WTC11 (cell line): ENCODE results near the gene MPIG6B. TPM values are rescaled to one million over a fixed set of nuclear protein-coding genes. Genes with fewer than 3 reads are reported as not detected.

Source experiments
- ATAC-seq: fragments of 200-7000 bp; cut with Tn5 transposase; 2 replicates; pipeline ENCODE4 v1.10.0; 2021; ENCODE audit warnings: mild to moderate bottlenecking, moderate library complexity
- CTCF ChIA-PET: fragments of 300-600 bp; sonication (Branson Sonifier 250); formaldehyde crosslinking; loops from one replicate; lab custom pipeline; 2021; ENCODE audit warnings: antibody characterized with exemption; lab: Charles Lee
- POLR2A ChIA-PET: fragments of 350-600 bp; sonication (Branson Sonifier 250); formaldehyde crosslinking; loops from one replicate; lab custom pipeline; 2021; ENCODE audit warnings: antibody characterized with exemption; lab: Charles Lee
- DNase-seq: peaks from one replicate; pipeline ENCODE4 v3.0.0; 2021; ENCODE audit warnings: low spot score
- H3K27ac Mint-ChIP-seq: 2 replicates; pipeline ENCODE4 v1.8.0; 2021; ENCODE audit warnings: mixed read lengths
- H3K27me3 Mint-ChIP-seq: 2 replicates; pipeline ENCODE4 v1.8.0; 2021; ENCODE audit warnings: low read depth, mild to moderate bottlenecking, moderate library complexity, mixed read lengths
- H3K36me3 Mint-ChIP-seq: 2 replicates; pipeline ENCODE4 v1.8.0; 2021; ENCODE audit warnings: mixed read lengths
- H3K4me1 Mint-ChIP-seq: 2 replicates; pipeline ENCODE4 v1.8.0; 2022; ENCODE audit warnings: mixed read lengths
- H3K4me3 Mint-ChIP-seq: 2 replicates; pipeline ENCODE4 v1.8.0; 2021; ENCODE audit warnings: mild to moderate bottlenecking, moderate library complexity, mixed read lengths
- H3K9me3 Mint-ChIP-seq: 2 replicates; pipeline ENCODE4 v1.8.0; 2021; ENCODE audit warnings: mixed read lengths
- AFF4 ChIP-seq: sonication (generic); formaldehyde crosslinking; IDR thresholded peaks from 2 replicates; pipeline ENCODE4 v1.8.1; 2023; ENCODE audit warnings: mild to moderate bottlenecking, missing genetic modification reagents, borderline replicate concordance
- CREB1 ChIP-seq: sonication (generic); formaldehyde crosslinking; IDR thresholded peaks from 2 replicates; pipeline ENCODE4 v1.8.0; 2023; ENCODE audit warnings: mild to moderate bottlenecking, missing genetic modification reagents
- E2F1 ChIP-seq: sonication (generic); formaldehyde crosslinking; IDR thresholded peaks from 2 replicates; pipeline ENCODE4 v1.8.0; 2022; ENCODE audit warnings: mild to moderate bottlenecking, missing genetic modification reagents
- EMX1 ChIP-seq: fragments of 250-450 bp; sonication (Bioruptor Pico); IDR thresholded peaks from 2 replicates; pipeline ENCODE4 v1.8.0; 2021; ENCODE audit warnings: mild to moderate bottlenecking
- ERG ChIP-seq: fragments of 250-450 bp; sonication (Bioruptor Pico); IDR thresholded peaks from 2 replicates; pipeline ENCODE4 v1.8.0; 2021; ENCODE audit warnings: mild to moderate bottlenecking
- ESRRA ChIP-seq: sonication (generic); formaldehyde crosslinking; IDR thresholded peaks from 2 replicates; pipeline ENCODE4 v1.8.1; 2022; ENCODE audit warnings: mild to moderate bottlenecking, missing genetic modification reagents, borderline replicate concordance
- GABPB1 ChIP-seq: sonication (generic); formaldehyde crosslinking; IDR thresholded peaks from 2 replicates; pipeline ENCODE4 v1.8.1; 2023; ENCODE audit warnings: mild to moderate bottlenecking, missing genetic modification reagents
- HMGXB4 ChIP-seq: sonication (generic); formaldehyde crosslinking; IDR thresholded peaks from 2 replicates; pipeline ENCODE4 v1.8.1; 2023; ENCODE audit warnings: mild to moderate bottlenecking, moderate library complexity, missing genetic modification reagents
- JAZF1 ChIP-seq: fragments of 250-450 bp; sonication (Bioruptor Pico); IDR thresholded peaks from 2 replicates; pipeline ENCODE4 v1.9.0; 2021; ENCODE audit warnings: moderate library complexity, mild to moderate bottlenecking, inconsistent platforms
- MYBL2 ChIP-seq: sonication (generic); formaldehyde crosslinking; IDR thresholded peaks from 2 replicates; pipeline ENCODE4 v1.8.1; 2023; ENCODE audit warnings: mild to moderate bottlenecking, moderate library complexity, missing genetic modification reagents
- NFE2L1 ChIP-seq: sonication (generic); formaldehyde crosslinking; IDR thresholded peaks from 2 replicates; pipeline ENCODE4 v1.8.1; 2023; ENCODE audit warnings: missing genetic modification reagents
- PREB ChIP-seq: sonication (generic); formaldehyde crosslinking; IDR thresholded peaks from 2 replicates; pipeline ENCODE4 v1.8.1; 2022; ENCODE audit warnings: mild to moderate bottlenecking, missing genetic modification reagents, moderate library complexity, borderline replicate concordance
- RELA ChIP-seq: sonication (generic); formaldehyde crosslinking; IDR thresholded peaks from 2 replicates; pipeline ENCODE4 v1.8.1; 2022; ENCODE audit warnings: missing genetic modification reagents, mild to moderate bottlenecking, borderline replicate concordance
- SMAD4 ChIP-seq: sonication (generic); formaldehyde crosslinking; IDR thresholded peaks from 2 replicates; pipeline ENCODE4 v1.8.0; 2022; ENCODE audit warnings: mild to moderate bottlenecking, missing genetic modification reagents
- STAT6 ChIP-seq: sonication (generic); formaldehyde crosslinking; conservative IDR thresholded peaks from 2 replicates; pipeline ENCODE4 v1.8.1; 2023; ENCODE audit warnings: mild to moderate bottlenecking, low read depth, missing genetic modification reagents, moderate library complexity
- USF1 ChIP-seq: sonication (generic); formaldehyde crosslinking; IDR thresholded peaks from 2 replicates; pipeline ENCODE4 v1.8.0; 2022; ENCODE audit warnings: mild to moderate bottlenecking, missing genetic modification reagents
- ZNF138 ChIP-seq: sonication (generic); formaldehyde crosslinking; conservative IDR thresholded peaks from 2 replicates; pipeline ENCODE4 v1.8.1; 2022; ENCODE audit warnings: mild to moderate bottlenecking, moderate library complexity, missing genetic modification reagents
- ZNF317 ChIP-seq: sonication (generic); formaldehyde crosslinking; IDR thresholded peaks from 2 replicates; pipeline ENCODE4 v1.8.1; 2023; ENCODE audit warnings: low read depth, mild to moderate bottlenecking, moderate library complexity, missing genetic modification reagents, borderline replicate concordance
- ZNF425 ChIP-seq: fragments of 250-450 bp; sonication (Bioruptor Pico); conservative IDR thresholded peaks from 2 replicates; pipeline ENCODE4 v1.9.0; 2021; ENCODE audit warnings: mild to moderate bottlenecking
- total RNA-seq: library from RNA; stranded (reverse); gene quantifications from 3 replicates; pipeline ENCODE4 v1.2.3, GENCODE V29; 2021

MPIG6B gene
- total RNA-seq, 1 experiment from 2014 or later: 0.09 TPM

GRCh38 chr6:31736021-31736767, 13.0 kb downstream of the MPIG6B start, which contains the start of gene CLIC1:
Gene CLIC1, minus strand, starts transcription at chr6:31736530. Its CDS starts 230 bp downstream, at chr6:31736300.
- no peaks in the 10 kb centered on the region for H3K9me3 Mint-ChIP-seq
- peaks cover 25% of the 10 kb centered on the region for H3K36me3 Mint-ChIP-seq
- ChIA-PET POLR2A (interaction anchor here (1.0 to 2.5 kb wide), 5 partner anchors 17 to 91 kb away, joined by 3 to 7 read pairs (median 4); partner anchors contain the start of genes BAG6 and HSPA1B), CTCF (interaction anchor here (0.6 to 7.1 kb wide), 13 partner anchors 12 to 216 kb away, joined by 3 to 62 read pairs (median 4); partner anchors contain the start of genes C6orf47, LSM2 and LY6G5C)
- peaks cover 41% of the 10 kb centered on the region for H3K4me1 Mint-ChIP-seq
- H3K4me3 Mint-ChIP-seq: peak within 1 kb of the TSS; percentile 93
- no peaks in the 10 kb centered on the region; the same call in 1 of the 2 replicates for H3K27me3 Mint-ChIP-seq
- DNase-seq (peak; percentile 81), ATAC-seq (peak; percentile 26)
- peak within 1 kb of the TSS; percentile 90 for H3K27ac Mint-ChIP-seq
- TF ChIP-seq HMGXB4 (no peak), ZNF138 (CRISPR knock-in tag) (no peak), USF1 (CRISPR knock-in tag) (no peak), NFE2L1 (peak; percentile 94), SMAD4 (CRISPR knock-in tag) (no peak), EMX1 (no peak), ZNF317 (no peak), E2F1 (CRISPR knock-in tag) (no peak), ESRRA (no peak), CREB1 (CRISPR knock-in tag) (no peak), ERG (CRISPR knock-in tag) (no peak), AFF4 (no peak), MYBL2 (CRISPR knock-in tag) (0 out of 2 replicates have a peak, but pooled peaks have one; percentile 33), STAT6 (CRISPR knock-in tag) (no peak), GABPB1 (peak; percentile 71), RELA (no peak), ZNF425 (CRISPR knock-in tag) (no peak), PREB (CRISPR knock-in tag) (no peak), JAZF1 (CRISPR knock-in tag) (no peak)
